GM19035 (cell line): ENCODE measurements around the gene YJU2.
"Not testable (repeated sequence)": the region's sequence is repeated elsewhere in the genome, so short reads cannot be mapped to it uniquely, and the experiment has no call there.

Experiments used
- ATAC-seq: cut with Tn5 transposase; IDR thresholded peaks from one replicate; pipeline ENCODE4 v1.9.1; 2021; ENCODE audit not compliant: unreplicated experiment

The YJU2 gene

GRCh38 chr19:4267101-4267900, 20.4 kb downstream of the YJU2 start:
- no peak for ATAC-seq

GRCh38 chr19:4267901-4268815, 21.3 kb downstream of the YJU2 start:
- no peak for ATAC-seq

- ATAC-seq: no peak
These were observed 22.0 kb downstream of the YJU2 start for GRCh38 chr19:4268816-4269430.

- no peak for ATAC-seq
These were observed 26.0 kb downstream of the YJU2 start for GRCh38 chr19:4272894-4273293.

GRCh38 chr19:4274321-4274686, 27.4 kb downstream of the YJU2 start:
- ATAC-seq: not testable (repeated sequence)

GRCh38 chr19:4277191-4277696, 30.4 kb downstream of the YJU2 start:
- ATAC-seq: no peak

- ATAC-seq: no peak
These were observed 31.1 kb downstream of the YJU2 start for GRCh38 chr19:4278010-4278409.

- no peak for ATAC-seq
These were observed 31.8 kb downstream of the YJU2 start, which contains the start of gene SHD for GRCh38 chr19:4278419-4279266. SHD (plus strand) TSS chr19:4279266; CDS start chr19:4280064, 798 bp downstream.

- no peak for ATAC-seq
These were observed 32.3 kb downstream of the YJU2 start for GRCh38 chr19:4279267-4279529.

GRCh38 chr19:4279530-4280422, 32.9 kb downstream of the YJU2 start:
- ATAC-seq: no peak

GRCh38 chr19:4284176-4284958, 37.5 kb downstream of the YJU2 start:
- ATAC-seq: no peak

- ATAC-seq: no peak
These were observed 38.1 kb downstream of the YJU2 start for GRCh38 chr19:4284974-4285373.

- ATAC-seq: not testable (repeated sequence)
These were observed 39.3 kb downstream of the YJU2 start for GRCh38 chr19:4286141-4286540.

- ATAC-seq: no peak
These were observed 41.4 kb downstream of the YJU2 start for GRCh38 chr19:4288091-4288777.

- no peak for ATAC-seq
These were observed 44.4 kb downstream of the YJU2 start for GRCh38 chr19:4291184-4291732.

GRCh38 chr19:4292515-4292914, 45.6 kb downstream of the YJU2 start:
- ATAC-seq: no peak

GRCh38 chr19:4294389-4294788, 47.5 kb downstream of the YJU2 start:
- no peak for ATAC-seq
